ENCODE measurements around the gene SLC25A25. TPM values are rescaled to one million over a fixed set of nuclear protein-coding genes. Genes with fewer than 3 reads are reported as not detected.
A peak's percentile ranks its signal among the peaks of the same experiment; 100 is the strongest.

Gene SLC25A25
- total and polyA plus RNA-seq, 10 donors, result 6.2 to 44.7 (median 23.0) TPM

GRCh38 chr9:128089299-128089698 is 21.3 kb downstream of the SLC25A25 start:
- no peak overlapping the region for H3K4me3 ChIP-seq
- peak overlapping the region in 6 of 8 donors; percentile 36 to 71 (median 60) for H3K27ac ChIP-seq
- peaks cover 34 to 82% (median 64%) of the 10 kb centered on the region in 6 donors for H3K4me1 ChIP-seq
- peaks cover 0 to 35% (median 0%) of the 10 kb centered on the region in 6 donors for H3K36me3 ChIP-seq
- TF ChIP-seq POLR2A (IDR thresholded peaks at IDR 0.05) (no peak), CTCF (IDR thresholded peaks at IDR 0.05 in 8 of 11, conservative IDR thresholded peaks at IDR 0.05 in 3 of 11) (no peak), POLR2AphosphoS5 (IDR thresholded peaks at IDR 0.05) (no peak)
- intact Hi-C loops (cut with DNase I; ENCODE audit: low total_unique reads), result no loop called here
- WGBS, 5 donors, result 75 to 83% (median 76%) methylated on average over 1 of the region's 1 CpG
- no peaks in the 10 kb centered on the region for H3K9me3 ChIP-seq
- no peaks in the 10 kb centered on the region for H3K27me3 ChIP-seq (replicated peaks in 1 of 7)
- no peak for DNase-seq

GRCh38 chr9:128091144-128091543 is 23.1 kb downstream of the SLC25A25 start:
- TF ChIP-seq POLR2AphosphoS5 (IDR thresholded peaks at IDR 0.05), result peak in 1 of 3 donors; percentile 9
- no peak for TF ChIP-seq CTCF (IDR thresholded peaks at IDR 0.05 in 8 of 11, conservative IDR thresholded peaks at IDR 0.05 in 3 of 11)
- 67 to 87% (median 74%) methylated on average over 13 of the region's 13 CpGs for WGBS, 5 donors
- DNase-seq, result peak; percentile 54
- Histone ChIP-seq H3K4me1 (peaks cover 42 to 88% (median 77%) of the 10 kb centered on the region in 6 donors), H3K4me3 (no peak overlapping the region), H3K27ac (peak overlapping the region in 2 of 8 donors; percentile 83 to 89), H3K36me3 (peaks cover 0 to 27% (median 0%) of the 10 kb centered on the region in 6 donors), H3K9me3 (no peaks in the 10 kb centered on the region), H3K27me3 (replicated peaks in 1 of 7) (no peaks in the 10 kb centered on the region)
- intact Hi-C loops (cut with DNase I; ENCODE audit: low total_unique reads), result loop anchor here (10.0 kb wide), 1 partner anchor 46 kb away; no protein-coding TSS in a partner anchor

GRCh38 chr9:128091571-128091970 is 23.5 kb downstream of the SLC25A25 start:
- DNase-seq, result peak; percentile 40
- Histone ChIP-seq H3K36me3 (peaks cover 0 to 22% (median 0%) of the 10 kb centered on the region in 6 donors), H3K27me3 (replicated peaks in 1 of 7) (no peaks in the 10 kb centered on the region), H3K4me3 (peak overlapping the region in 1 of 8 donors; percentile 15), H3K4me1 (peaks cover 42 to 91% (median 81%) of the 10 kb centered on the region in 6 donors), H3K27ac (peak overlapping the region in 7 of 8 donors; percentile 77 to 91 (median 83)), H3K9me3 (no peaks in the 10 kb centered on the region)
- intact Hi-C loops (cut with DNase I; ENCODE audit: low total_unique reads), result loop anchor here (10.0 kb wide), 1 partner anchor 47 kb away; no protein-coding TSS in a partner anchor
- TF ChIP-seq POLR2AphosphoS5 (IDR thresholded peaks at IDR 0.05) (no peak), CTCF (IDR thresholded peaks at IDR 0.05 in 8 of 11, conservative IDR thresholded peaks at IDR 0.05 in 3 of 11) (no peak), POLR2A (IDR thresholded peaks at IDR 0.05) (no peak)
- WGBS, 5 donors, result 36 to 71% (median 59%) methylated on average over 11 to 13 of the region's 13 CpGs

- Histone ChIP-seq H3K4me1 (peaks cover 45 to 98% (median 88%) of the 10 kb centered on the region in 6 donors), H3K4me3 (peak overlapping the region in 1 of 8 donors; percentile 15), H3K36me3 (peaks cover 0 to 16% (median 0%) of the 10 kb centered on the region in 6 donors), H3K27ac (peak overlapping the region in 7 of 8 donors; percentile 77 to 91 (median 83)), H3K9me3 (no peaks in the 10 kb centered on the region), H3K27me3 (replicated peaks in 1 of 7) (no peaks in the 10 kb centered on the region)
- no peak for TF ChIP-seq CTCF (IDR thresholded peaks at IDR 0.05 in 8 of 11, conservative IDR thresholded peaks at IDR 0.05 in 3 of 11)
- no peak for TF ChIP-seq POLR2AphosphoS5 (IDR thresholded peaks at IDR 0.05)
- no peak for TF ChIP-seq POLR2A (IDR thresholded peaks at IDR 0.05)
- peak; percentile 54 for DNase-seq
- intact Hi-C loops (cut with DNase I; ENCODE audit: low total_unique reads), result loop anchor here (10.0 kb wide), 1 partner anchor 48 kb away; no protein-coding TSS in a partner anchor
- 70 to 85% (median 71%) methylated on average over 16 of the region's 16 CpGs for WGBS, 5 donors
Measured at GRCh38 chr9:128092199-128092977, 24.4 kb downstream of the SLC25A25 start.
